Fibroblast of skin of abdomen (primary cell): ENCODE measurements around the gene TEX22.

Experiments
- DNase-seq: peaks from one replicate; pipeline ENCODE4 v3.0.0-alpha.2; 2013

Gene TEX22

DNA sequence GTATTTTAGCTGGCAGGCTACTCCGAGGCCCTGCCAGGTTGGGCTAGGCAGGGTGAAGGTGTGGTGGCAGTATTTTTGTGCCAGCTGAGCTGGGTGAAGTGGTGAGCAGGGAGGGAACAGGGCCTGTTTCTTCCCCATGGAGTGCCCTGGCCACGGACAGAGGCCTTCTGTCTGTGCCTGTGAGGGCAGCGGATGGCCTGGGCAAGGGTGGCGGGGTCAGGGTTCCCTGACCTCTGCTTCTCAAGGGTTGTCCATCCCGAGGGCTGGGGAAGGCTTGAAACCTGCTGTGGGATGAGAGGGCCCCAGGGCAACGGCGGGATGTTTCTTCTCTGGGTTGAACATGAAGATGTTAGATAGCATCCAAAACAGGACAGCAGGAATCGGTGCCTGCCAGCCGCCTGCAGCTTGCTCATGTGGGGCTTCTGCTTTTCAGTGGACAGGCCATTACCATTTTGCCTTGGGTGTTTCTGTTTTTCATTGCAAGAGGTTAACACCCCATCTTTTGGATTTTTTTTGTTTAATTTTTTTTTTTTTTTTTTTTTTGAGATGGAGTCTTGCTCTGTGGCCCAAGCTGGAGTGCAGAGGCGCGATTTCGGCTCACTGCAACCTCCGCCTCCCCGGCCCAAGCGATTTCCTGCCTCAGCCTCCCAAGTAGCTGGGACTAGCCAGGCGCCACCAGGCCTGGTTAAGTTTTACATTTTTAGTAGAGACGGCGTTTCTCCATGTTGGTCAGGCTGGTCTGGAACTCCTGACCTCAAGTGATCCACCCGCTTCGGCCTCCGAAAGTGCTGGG lies 24.6 kb downstream of the TEX22 start:
- no peak for DNase-seq

DNA sequence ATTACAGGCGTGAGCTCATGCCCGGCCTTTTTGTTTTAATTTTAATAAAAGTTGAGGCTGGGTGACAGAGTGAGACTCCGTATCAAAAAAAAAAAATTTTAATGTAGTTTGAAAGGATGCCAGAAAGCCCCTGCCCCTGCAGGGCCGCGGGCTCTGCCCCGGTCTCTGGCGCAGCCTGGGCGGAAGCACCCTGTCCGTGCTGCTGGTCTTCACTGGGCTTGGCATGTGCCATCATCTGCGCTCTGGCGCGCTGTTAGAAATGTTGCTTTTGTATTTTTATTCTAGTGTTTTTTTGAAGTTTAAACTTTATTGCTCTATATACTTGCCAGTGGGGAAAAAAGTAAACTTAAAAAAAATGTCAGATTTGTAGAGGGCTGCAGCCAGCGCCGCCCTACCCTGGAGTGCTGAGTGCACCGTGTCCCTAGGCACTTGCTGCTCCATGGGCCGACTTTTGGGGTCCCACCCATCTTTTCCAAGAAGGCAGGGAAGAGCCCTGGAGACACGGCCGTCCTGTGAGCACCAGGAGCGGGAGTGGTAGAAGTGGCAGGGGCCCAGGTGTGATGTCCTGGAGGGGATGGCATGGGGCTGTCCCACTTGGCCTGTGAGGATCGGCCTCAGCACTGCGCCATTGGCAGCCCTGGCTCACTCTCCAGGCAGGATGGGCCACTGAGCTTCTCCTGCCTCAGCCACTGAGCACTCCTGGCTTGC lies 25.3 kb downstream of the TEX22 start:
- DNase-seq, result no peak

DNA sequence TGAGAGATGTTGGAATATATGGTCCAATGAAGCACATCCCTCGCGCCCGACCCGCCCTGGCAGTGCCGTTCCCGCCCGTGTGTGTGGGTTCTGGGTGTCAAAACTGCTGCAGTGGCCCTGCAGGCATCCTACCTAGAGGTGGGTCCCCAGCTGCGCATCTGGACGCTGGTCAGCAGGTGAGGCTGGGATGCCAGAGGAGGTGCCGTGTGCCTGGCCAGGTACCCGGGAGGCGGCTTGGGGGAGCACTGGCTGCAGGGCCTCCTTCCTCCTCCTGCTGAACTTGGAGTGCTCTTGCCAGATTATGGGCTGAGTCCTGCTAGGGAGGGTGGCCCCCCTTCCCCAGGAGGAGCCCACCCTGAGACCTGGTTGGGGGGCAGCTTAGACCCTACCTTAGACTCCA lies 26.5 kb downstream of the TEX22 start:
- no peak for DNase-seq

DNA sequence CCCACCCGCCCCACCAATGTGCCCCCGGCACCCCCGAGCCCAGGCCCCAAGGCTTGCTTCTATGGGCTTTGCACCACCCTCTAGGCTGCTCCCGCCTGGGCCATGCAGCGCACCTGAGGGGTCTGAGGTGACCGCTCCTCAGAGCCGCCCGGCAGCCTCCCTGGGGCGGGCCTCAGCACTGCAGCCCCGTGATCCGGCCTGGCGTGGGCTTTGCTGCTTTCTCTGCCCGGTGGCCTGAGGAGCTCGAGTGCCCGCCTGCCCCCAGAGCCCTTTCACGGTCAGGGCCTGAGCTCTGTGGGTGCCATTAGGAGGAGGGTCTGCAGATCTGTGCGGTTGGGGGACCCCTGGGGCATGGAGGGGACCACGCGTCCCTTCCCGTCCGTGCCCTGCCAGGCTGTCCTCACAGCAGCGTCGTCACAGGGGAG lies 27.5 kb downstream of the TEX22 start:
- no peak for DNase-seq

DNA sequence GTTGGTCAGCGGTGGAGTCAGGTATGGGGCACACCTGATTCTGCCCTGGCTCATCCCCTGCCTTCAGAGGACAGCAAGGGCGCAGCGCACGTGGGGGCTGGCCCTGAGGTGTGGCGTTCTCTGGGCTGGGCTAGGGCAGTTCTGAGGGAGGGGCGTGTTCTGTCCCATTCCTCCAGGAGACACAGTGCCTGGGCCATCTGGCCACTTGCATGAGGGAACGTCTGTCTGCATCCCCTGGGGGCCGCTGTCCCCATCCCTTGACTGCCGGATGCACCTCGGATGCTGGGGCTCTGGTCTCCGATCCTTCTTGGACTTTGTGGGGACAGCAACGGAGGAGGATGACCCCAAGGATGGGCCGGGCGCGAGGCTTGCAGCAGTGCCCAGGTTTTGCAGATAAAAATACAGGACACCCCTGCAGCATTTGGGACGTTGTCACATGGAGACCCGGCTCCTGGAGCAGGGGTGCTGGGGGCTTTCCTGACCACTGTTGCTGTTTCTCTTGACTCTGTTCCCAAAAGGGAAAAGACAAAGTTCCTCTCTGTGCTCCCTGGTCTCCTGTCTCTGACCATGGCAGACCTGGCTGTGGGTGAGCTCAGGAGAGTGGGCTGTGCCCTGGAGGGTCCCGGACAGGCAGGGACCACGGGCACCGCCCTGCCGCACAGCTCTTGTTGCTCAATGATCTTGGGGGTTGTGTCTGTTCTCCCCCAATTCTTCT lies 28.2 kb downstream of the TEX22 start:
- no peak for DNase-seq

DNA sequence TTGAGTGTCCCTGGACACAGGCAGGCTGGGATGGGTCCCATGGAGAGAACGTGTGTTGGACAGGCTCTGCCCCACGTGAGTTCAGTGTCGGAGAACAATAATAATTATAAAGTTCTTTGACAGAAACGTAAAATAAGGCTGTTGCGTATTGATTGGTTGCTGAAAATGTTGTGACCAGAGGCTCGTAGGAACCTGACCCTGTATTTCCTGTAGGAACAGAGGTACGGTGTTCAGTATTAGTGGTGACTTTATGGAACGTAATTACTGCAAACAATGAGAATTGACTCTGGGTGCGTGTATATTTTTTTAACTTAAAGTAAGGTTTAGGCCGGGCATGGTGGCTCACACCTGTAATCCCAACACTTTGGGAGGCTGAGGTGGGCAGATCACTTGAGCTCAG lies 29.1 kb downstream of the TEX22 start:
- no peak for DNase-seq

DNA sequence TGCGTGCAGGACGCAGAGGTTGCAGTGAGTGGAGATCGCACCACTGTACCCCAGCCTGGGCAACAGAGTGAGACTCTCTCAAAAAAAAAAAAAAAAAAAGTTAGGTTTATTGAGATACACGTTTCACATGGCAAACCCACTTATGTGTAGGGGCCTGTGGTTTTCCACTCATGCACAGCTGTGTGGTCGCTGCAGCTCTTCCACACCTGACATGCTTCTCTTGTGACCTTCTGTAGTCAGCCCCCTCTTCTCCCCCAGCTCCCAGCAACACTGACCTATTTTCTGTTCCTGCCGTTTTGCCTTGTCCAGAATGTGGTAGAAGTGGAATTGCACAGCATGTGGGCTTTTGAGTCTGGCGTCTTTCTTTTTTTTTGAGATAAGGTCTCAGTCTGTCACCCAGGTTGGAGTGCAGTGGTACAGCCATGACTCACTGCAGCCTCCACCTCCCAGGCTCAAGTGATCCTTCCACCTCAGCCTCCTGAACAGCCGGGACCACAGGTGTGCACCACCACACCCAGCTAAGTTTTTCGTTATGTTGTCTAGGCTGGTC lies 29.7 kb downstream of the TEX22 start:
- no peak for DNase-seq

DNA sequence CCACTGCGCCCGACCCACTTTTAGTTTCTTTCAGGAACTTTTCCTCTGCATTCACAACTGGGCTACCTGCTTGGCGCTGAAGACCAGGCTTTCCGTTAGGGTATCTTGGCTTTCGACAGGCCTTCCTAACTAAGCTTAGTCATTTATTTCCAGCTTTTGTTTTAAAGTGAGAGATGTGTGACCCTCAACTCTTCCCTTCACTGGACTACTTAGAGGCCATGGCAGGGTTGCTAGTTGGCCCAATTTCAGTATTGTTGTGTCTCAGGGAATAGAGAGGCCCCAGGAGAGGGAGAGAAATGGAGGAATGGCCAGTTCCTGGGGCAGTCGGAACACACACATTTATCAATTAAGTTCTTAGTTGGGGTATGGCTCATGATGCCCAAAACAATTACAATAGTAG lies 31.7 kb downstream of the TEX22 start:
- DNase-seq, result no peak

DNA sequence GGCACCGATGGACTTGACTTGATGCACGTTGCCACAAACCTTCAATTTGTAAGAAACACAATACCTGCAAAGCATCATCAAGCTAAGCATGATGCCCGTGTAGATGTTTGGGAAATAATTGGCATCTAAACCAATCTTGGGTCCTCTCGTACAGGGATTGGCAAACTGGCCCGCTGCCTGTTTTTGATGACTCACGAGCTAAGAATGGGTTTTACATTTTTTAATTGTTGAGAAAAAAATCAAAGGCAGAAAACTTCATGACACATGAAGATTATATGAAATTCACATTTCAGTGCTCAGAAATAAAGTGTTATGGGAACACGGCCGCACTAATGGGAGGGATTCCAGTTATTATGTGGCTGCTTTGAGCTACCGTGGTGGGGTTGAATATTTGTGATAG lies 32.2 kb downstream of the TEX22 start:
- DNase-seq, result peak; percentile 63

DNA sequence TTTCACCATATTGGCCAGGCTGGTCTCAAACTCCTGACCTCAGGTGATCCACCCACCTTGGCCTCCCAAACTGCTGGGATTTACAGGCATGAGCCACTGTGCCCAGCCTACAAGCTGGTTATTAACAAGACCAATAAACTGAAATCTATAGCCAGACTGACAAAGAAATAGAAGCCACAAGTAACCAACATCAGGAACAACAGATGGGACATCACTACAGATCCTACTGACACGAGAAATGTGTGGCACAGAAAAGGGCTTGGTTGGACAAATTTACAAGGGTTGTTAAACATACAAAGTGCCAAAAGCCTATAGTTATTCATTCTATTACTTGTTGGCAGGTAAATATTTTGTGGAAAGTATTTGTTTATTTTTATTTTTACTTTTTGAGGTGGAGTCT lies 32.9 kb downstream of the TEX22 start:
- no peak for DNase-seq

DNA sequence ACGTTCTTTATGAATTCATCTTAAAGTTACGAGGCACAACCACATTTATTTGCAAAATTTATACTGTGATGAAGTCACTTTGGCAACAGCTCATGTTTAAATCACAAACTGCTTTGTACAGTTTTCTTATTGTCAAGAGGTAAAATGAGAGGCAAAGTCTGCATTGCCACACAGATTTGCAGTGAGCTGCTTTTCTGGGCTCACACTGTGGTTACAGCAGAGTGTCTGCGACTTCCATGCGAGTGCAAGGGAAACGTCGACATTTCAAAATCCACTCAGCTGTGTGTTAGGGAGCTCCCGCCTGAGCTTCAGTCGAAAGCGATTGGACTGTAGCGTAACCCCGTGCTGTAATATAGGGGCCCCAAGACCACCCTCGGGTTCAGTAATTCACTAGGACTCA lies 34.3 kb downstream of the TEX22 start:
- DNase-seq, result peak; percentile 20

DNA sequence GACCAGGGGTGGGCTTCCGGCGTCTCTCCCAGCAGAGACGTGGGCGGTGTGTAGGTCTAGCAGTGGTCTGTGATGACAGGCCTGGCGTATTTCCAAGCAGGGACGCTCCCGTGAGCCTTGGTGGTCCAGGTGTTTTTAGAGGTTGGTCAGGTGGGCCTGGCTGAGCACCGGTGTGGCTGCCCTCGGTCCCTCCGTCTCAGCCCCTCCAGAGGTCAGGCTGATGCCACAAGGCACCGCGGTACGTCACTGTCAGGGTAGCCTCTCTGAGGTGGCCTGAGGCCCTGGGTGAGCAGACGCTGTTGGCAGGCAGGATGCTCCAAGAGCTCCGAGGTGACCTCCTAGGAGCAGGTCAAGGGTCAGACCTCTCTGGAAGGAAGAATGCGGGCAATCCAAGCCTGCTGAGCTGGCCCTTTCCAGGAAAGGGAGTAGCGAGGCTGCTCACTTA lies 34.8 kb downstream of the TEX22 start:
- no peak for DNase-seq

DNA sequence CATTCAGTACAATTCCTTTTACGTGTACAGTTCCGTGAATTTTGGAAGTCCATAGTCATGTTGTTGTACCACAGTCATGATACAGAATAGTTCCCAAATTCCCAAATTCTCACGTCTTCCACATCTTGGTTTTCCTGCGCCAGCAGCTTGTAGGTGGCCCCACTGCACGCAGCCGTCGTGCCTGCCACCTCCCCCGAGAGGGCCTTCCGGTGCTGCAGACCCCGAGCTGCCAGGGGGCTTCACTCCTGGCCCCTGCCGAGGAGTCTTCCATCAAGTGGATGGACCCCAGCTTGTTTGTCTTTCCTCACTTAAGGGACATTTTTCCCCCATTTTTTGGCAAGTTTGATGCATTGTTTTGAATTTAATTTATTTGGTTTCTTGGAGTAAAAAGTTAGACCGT lies 38.1 kb downstream of the TEX22 start:
- no peak for DNase-seq

DNA sequence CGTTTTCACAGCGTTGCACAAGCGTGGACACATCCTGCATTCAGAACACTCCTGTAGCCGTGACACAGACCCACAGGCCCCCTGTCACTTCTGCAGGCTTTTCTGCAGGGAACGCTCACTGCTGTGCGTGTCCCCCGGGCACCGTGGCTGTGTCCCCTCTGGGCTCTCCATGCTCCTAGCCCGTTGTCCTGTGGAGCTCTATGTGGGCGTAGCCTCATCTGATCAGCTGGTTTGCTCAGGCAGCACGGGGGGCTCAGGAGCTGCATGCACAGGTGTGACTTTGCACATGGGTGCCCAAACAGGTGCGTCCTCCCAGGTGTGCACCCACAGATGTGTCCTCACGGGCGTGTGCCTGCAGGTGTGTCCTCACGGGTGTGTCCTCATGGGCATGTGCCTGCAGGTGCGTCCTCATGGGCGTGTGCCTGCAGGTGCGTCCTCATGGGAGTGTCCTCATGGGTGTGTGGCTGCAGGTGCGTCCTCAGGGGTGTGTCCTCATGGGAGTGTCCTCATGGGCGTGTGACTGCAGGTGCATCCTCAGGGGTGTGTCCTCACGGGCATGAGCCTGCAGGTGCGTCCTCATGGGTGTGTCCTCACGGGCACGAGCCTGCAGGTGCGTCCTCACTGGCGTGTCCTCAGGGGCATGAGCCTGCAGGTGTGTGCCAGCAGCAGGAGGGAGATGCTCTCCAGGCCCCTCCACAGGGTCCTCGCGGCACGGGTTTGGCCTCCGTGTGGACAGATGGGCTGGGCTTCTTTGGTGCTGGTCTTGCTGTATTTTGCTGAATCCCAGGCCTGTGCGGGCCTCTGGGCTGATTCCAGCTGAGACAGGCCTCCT lies 38.8 kb downstream of the TEX22 start:
- DNase-seq, result no peak

DNA sequence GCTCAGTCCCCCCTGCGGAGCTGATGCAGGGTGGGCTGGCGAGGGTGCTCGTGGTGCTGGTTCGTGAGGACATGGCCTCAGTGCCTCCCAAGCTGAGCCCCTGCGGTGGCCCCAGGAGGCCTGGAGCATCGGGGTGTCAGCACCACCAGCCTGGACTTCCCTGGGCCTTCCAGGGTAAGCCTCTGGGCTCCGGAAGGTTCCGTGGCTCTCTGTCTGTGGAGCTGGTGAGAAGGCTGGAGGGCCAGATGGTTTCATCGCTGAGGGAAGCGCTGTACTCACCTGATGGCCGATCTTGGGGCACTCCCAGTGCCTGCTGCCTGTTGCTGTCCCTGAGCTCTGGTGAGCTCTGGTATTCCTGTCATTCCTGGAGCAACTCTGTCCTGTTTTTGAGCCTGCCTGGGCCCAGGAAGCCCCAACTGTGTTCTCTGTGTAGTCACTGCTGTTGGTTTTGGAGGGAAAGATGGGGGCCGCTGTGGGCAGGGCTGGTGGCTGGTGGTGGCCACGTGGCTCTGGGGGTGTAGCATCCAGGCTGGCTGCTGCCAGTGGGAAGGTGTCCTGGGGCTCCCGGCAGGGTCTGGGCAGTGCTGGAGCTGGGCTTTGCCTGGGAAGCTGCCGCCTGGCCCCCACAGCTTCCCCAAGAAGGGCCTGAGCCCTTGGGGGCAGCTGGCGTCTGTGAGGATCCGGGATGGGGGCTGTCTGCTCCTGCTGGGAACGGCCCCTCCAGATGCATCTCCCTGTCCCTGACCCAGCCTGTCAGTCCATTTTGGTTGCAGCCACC lies 39.6 kb downstream of the TEX22 start:
- DNase-seq, result no peak

DNA sequence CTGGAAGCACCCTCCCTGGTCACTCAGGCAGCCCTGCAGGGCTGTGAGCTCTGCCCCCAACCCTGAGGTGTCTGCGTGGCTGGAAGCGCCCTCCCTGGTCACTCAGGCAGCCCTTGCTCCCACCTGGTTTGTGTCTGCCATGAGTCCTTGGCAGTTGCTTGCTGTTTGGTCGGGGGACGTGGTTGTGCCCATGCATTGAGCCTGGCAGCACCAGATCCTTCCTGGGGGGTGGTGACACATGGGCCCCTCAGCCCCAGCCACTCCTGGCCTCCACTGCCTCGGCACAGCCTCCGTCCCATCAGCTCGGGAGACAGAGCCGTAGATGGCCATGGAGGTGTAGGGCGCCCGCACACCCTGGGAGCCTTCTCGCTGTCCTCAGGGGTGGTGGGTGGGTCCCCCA lies 40.8 kb downstream of the TEX22 start:
- no peak for DNase-seq

DNA sequence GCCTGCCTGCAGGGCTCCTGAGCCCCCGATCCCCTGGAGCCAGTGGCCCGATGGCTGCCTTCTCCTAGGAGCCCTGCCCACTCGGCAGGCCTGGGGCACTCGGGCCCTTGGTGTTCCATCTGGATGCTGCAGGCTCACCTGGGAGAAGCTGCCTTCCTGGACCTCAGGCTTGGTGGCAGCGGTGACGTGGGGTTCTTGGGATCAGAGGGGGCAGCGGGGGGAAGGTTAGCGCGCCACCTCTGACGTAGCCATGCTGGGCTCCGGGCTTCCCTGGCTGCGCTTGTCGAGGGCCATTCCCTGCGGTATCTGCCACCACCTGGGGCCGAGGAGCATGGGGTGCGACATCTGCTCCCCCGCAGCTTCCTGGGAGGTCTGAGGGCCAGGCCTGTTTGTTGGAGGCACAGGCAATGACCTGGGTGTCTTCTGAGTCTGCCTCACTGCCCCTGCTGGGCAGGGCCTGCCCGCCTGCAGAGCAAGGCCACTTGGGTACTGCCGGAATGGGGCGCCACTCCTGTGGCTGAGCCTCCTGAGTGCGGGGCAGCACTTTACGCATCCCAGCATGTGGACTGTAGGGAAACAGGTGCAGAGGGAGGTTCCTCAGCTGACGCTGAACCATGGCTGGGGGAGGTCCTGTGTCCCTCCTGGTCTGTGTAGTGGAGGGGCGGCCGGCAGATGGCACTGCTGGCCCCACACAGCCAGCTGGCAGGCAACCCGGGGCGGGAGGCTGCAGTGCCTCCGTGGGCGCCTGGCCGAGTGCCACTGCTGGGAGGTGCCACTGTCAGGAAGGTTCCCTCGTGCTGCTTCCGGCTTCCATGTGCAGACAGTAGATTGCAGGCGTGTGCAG lies 41.6 kb downstream of the TEX22 start:
- no peak for DNase-seq

DNA sequence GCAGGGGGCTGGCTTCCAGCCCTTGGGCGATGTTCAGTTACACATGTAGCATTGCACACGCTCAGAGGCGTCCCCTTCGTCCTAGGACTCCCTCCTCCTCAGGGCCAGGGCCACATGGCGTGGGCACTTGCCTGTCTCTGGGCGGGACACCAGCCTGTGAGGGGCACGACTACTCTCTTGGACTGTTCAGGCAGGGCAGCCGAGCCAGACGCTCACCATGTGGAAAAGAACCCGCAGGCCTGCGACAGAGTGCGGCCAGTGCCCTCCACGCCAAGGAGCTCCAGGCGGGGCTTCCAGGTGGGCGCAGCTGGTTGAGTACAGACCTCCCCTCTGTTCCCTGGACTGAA lies 42.2 kb downstream of the TEX22 start:
- no peak for DNase-seq

DNA sequence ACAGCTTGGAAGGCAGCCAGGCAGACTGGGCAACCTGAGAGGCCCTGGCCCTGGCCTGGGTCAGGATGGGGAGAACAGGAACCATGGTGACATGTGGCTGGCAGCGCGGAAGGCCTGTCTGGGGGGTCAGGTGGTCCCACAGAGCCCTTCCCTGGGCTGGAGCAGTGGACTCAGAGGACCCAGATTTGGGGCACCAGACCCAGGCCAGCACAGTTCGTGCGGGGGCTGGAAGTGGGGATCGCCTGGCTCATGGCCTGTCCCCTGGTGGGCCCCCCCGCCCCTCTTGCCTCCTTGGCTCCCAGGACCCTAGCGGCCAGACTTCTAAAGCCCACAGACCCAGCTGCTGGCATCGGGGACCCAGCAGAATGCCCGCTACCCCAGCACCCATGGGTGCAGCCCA lies 42.7 kb downstream of the TEX22 start:
- DNase-seq, result no peak

DNA sequence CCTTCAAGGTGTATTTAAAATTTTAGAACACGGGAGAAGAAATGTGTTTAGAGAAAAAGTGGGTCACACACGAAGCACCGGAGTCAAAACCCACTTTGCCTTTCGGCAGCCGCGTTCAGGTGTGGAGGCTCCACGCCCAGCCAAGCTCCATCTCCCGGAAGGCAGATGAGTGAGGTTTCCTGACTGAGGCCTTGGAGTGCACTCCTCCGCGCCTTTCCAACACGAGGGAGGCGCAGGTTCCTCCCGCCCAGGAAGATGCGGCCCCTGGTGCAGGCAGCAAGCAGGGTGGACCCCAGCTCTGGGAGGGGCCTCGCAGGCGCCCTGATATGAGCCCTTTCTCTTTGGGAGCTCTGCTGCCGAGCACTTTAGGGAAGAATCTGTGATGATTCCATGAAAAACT lies 43.8 kb downstream of the TEX22 start:
- DNase-seq, result no peak

DNA sequence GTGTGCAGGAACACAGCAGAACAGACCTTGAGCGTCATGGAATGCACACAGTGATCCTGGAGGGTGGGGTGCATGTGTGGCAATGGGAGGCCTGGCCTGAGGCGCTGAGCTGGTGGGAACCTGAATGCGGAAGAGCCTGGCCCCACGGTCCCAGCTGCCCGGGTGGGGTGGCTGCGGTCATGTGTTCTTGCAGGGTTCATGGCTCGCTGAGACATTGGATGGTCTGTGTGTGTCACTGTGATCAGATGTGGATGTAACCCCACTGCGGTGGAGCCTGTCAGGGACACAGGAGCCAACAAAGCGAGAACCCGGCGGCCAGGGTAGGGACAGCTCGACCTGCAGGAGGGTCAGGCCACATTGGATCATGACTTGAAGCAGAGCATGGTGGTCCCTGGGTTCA lies 44.5 kb downstream of the TEX22 start:
- DNase-seq, result no peak
